Activated B cell treated with CpG ODN at 0.5 μM for 24 hours (primary cell): ENCODE data around the gene ANKRD11. TPM values are rescaled to one million over a fixed set of nuclear protein-coding genes. Genes with fewer than 3 reads are reported as not detected.
"Not testable (repeated sequence)": the region's sequence is repeated elsewhere in the genome, so short reads cannot be mapped to it uniquely, and the experiment has no call there.

Source experiments
- ATAC-seq: fragments of 200-7000 bp; cut with Tn5 transposase; one replicate; pipeline ENCODE4 v1.10.0; 2021; ENCODE audit warnings: low read depth, mild to moderate bottlenecking, moderate library complexity
- CTCF ChIA-PET: fragments of 350-600 bp; sonication (Branson Sonifier 250); formaldehyde crosslinking; loops from one replicate; lab custom pipeline; 2021; ENCODE audit warnings: antibody characterized with exemption; lab: Charles Lee
- POLR2A ChIA-PET: fragments of 350-600 bp; sonication (Branson Sonifier 250); formaldehyde crosslinking; loops from one replicate; lab custom pipeline; 2021; ENCODE audit warnings: antibody characterized with exemption; lab: Charles Lee
- DNase-seq: peaks from one replicate; pipeline ENCODE4 v3.0.0; 2022
- H3K27ac Mint-ChIP-seq: one replicate; pipeline ENCODE4 v1.8.0; 2020; ENCODE audit warnings: mixed read lengths
- H3K27me3 Mint-ChIP-seq: one replicate; pipeline ENCODE4 v1.8.0; 2021; ENCODE audit warnings: mixed read lengths
- H3K36me3 Mint-ChIP-seq: one replicate; pipeline ENCODE4 v1.8.0; 2021; ENCODE audit warnings: low read depth, mixed read lengths
- H3K4me1 Mint-ChIP-seq: one replicate; pipeline ENCODE4 v1.8.0; 2021; ENCODE audit warnings: mixed read lengths
- H3K4me3 Mint-ChIP-seq: one replicate; pipeline ENCODE4 v1.8.0; 2020; ENCODE audit warnings: mild to moderate bottlenecking, mixed read lengths
- H3K9me3 Mint-ChIP-seq: one replicate; pipeline ENCODE4 v1.8.0; 2020; ENCODE audit warnings: mixed read lengths
- CTCF ChIP-seq: fragments of 200-600 bp; IDR thresholded peaks from one replicate; pipeline ENCODE4 v1.8.0; 2022; ENCODE audit warnings: antibody characterized with exemption, mild to moderate bottlenecking
- intact Hi-C: fragments of 100-400 bp; cut with micrococcal nuclease; formaldehyde crosslinking; loops from one replicate; pipeline ENCODE4 v1.15.1; 2024
- total RNA-seq: library from RNA; stranded (reverse); gene quantifications from 2 replicates; pipeline ENCODE4 v1.2.3, GENCODE V29; 2022

Gene ANKRD11
- total RNA-seq, 1 donor from 2014 or later = 243 TPM

GRCh38 chr16:89266521-89267134, 223.7 kb downstream of the ANKRD11 start:
- H3K9me3 Mint-ChIP-seq = peaks cover 3% of the 10 kb centered on the region
- H3K27me3 Mint-ChIP-seq = no peaks in the 10 kb centered on the region
- intact Hi-C loops = no loop called here
- TF ChIP-seq CTCF = no peak
- no peak overlapping the region for H3K4me3 Mint-ChIP-seq
- CTCF ChIA-PET = interaction anchor here (1.0 kb wide), 1 partner anchor 22 kb away, joined by 3 read pairs; no protein-coding TSS in a partner anchor
- DNase-seq = no peak
- no peaks in the 10 kb centered on the region for H3K4me1 Mint-ChIP-seq
- H3K27ac Mint-ChIP-seq = no peak overlapping the region
- no peak for ATAC-seq
- H3K36me3 Mint-ChIP-seq = peaks cover 52% of the 10 kb centered on the region
- POLR2A ChIA-PET = no interaction called here

- ATAC-seq = no peak
Observed at GRCh38 chr16:89265647-89266046, 224.7 kb downstream of the ANKRD11 start.

GRCh38 chr16:89264800-89265550, 225.4 kb downstream of the ANKRD11 start:
- H3K4me1 Mint-ChIP-seq = no peaks in the 10 kb centered on the region
- H3K4me3 Mint-ChIP-seq = no peak overlapping the region
- ATAC-seq = no peak
- H3K27me3 Mint-ChIP-seq = no peaks in the 10 kb centered on the region
- DNase-seq = no peak
- intact Hi-C loops = no loop called here
- peaks cover 3% of the 10 kb centered on the region for H3K9me3 Mint-ChIP-seq
- CTCF ChIA-PET = no interaction called here
- TF ChIP-seq CTCF = no peak
- H3K27ac Mint-ChIP-seq = no peak overlapping the region
- H3K36me3 Mint-ChIP-seq = peaks cover 36% of the 10 kb centered on the region
- POLR2A ChIA-PET = interaction anchor here (0.6 to 1.3 kb wide), 2 partner anchors 17 to 72 kb away, joined by 3 to 9 read pairs; no protein-coding TSS in a partner anchor

More at GRCh38 chr16:89265647-89266046, 224.7 kb downstream of the ANKRD11 start:
- H3K4me3 Mint-ChIP-seq = no peak overlapping the region
- H3K27ac Mint-ChIP-seq = no peak overlapping the region
- no peaks in the 10 kb centered on the region for H3K4me1 Mint-ChIP-seq
- TF ChIP-seq CTCF = no peak
- peaks cover 43% of the 10 kb centered on the region for H3K36me3 Mint-ChIP-seq
- no peak for DNase-seq
- ChIA-PET POLR2A (interaction anchor here (0.6 kb wide), 1 partner anchor 72 kb away, joined by 9 read pairs; no protein-coding TSS in a partner anchor), CTCF (no interaction called here)
- intact Hi-C loops = no loop called here
- H3K27me3 Mint-ChIP-seq = no peaks in the 10 kb centered on the region
- peaks cover 3% of the 10 kb centered on the region for H3K9me3 Mint-ChIP-seq

GRCh38 chr16:89261691-89262563, 228.4 kb downstream of the ANKRD11 start:
- peaks cover 3% of the 10 kb centered on the region for H3K9me3 Mint-ChIP-seq
- POLR2A ChIA-PET = no interaction called here
- CTCF ChIA-PET = no interaction called here
- TF ChIP-seq CTCF = no peak
- H3K4me3 Mint-ChIP-seq = no peak overlapping the region
- no peak overlapping the region for H3K27ac Mint-ChIP-seq
- H3K27me3 Mint-ChIP-seq = peaks cover 19% of the 10 kb centered on the region
- peaks cover 5% of the 10 kb centered on the region for H3K4me1 Mint-ChIP-seq
- peaks cover 18% of the 10 kb centered on the region for H3K36me3 Mint-ChIP-seq
- intact Hi-C loops = no loop called here
- no peak for ATAC-seq
- DNase-seq = no peak

- CTCF ChIA-PET, intact Hi-C loops, H3K27ac Mint-ChIP-seq, H3K4me3 Mint-ChIP-seq, H3K9me3 Mint-ChIP-seq, POLR2A ChIA-PET, ATAC-seq, H3K36me3 Mint-ChIP-seq, DNase-seq: not testable (repeated sequence)
- Mint-ChIP-seq H3K27me3 (peaks cover 30% of the 10 kb centered on the region), H3K4me1 (peaks cover 11% of the 10 kb centered on the region)
Observed at GRCh38 chr16:89259901-89260300, 230.5 kb downstream of the ANKRD11 start.
